GM19468 (cell line): ENCODE data around the gene XPO6.

Experiments used
- ATAC-seq: cut with Tn5 transposase; IDR thresholded peaks from one replicate; pipeline ENCODE4 v1.9.1; 2021; ENCODE audit warnings: mild to moderate bottlenecking, moderate library complexity, moderate number of reproducible peaks; ENCODE audit not compliant: unreplicated experiment; ENCODE audit errors: extremely low read depth

XPO6 gene

DNA sequence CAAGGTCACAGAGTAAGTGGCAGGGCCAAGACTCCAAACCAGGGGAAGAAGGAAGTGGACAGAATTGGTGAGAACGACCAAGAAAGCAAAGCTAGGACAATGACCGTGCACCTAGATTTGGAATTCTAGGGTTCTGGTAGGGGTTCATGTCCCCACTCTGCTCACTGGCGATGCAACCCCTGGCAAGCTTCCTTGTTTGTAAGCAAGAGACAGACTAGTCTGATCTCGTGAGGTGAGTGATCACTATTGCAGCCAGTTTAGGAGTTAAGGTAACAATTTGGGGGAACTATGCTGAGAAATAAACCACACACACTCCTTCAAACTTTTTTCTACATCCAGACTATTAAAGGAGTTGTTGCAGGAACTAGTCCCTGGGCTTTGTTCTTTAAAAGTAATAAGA lies 48.1 kb downstream of the XPO6 start:
- no peak for ATAC-seq

DNA sequence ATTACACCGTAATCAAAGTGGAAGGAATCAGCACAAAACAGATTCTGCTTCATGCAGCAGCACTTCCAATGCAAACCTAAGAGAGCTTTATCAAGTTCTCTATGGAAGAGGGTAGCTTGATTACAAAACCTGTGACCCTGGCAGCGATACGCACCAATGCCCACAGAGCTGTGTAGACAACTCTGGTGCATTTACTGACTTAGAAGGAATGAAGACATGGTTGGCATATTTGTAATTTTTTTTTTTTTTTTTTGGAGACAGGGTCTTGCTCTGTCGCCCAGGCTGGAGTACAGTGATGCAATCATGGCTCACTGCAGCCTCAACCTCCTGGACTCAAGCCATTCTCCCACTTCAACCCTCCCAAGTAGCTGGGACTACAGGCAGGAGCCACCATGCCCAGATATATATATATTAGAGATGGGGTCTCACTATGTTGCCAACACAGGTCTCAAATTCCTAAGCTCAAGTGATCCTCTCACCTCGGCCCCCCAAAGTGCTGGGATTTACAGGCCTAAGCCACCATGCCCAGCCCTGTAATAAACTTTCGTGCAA lies 49.4 kb downstream of the XPO6 start:
- ATAC-seq: no peak

DNA sequence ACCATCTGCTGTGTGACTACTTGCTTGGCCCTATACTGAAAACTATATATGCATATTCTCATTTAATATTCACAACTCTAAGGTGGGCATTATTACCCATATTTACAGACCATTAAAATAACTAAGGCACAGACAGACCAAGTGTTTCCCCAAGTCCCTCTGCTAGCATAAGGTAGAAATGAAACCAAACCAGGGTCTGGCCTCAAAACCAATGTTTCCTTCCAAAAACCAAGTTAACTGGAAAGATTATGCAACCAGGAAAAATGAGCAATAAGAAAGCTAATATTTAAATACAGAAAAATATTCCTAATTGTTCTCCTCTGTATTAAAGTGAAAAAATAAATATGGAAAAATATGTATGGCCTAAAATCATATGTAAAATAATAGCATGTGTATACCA lies 50.1 kb downstream of the XPO6 start:
- no peak for ATAC-seq

DNA sequence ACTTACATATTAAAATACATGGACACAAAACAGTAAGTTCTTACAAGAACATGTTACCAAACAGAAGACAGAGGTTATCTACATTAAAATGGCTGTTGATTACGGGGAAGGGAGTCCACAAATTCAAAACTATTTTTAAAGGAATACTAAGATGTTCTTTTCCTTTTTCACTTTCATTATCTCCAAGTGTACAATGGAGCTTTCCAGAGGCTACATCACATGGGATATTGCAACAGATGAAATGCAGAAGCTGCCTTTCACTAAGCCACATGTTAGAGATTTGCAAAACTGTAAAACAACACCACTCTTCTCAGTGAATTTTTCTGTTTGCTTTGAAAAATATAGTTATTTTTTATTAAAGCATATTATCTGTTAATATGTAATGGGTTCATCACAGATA lies 53.6 kb downstream of the XPO6 start:
- no peak for ATAC-seq

DNA sequence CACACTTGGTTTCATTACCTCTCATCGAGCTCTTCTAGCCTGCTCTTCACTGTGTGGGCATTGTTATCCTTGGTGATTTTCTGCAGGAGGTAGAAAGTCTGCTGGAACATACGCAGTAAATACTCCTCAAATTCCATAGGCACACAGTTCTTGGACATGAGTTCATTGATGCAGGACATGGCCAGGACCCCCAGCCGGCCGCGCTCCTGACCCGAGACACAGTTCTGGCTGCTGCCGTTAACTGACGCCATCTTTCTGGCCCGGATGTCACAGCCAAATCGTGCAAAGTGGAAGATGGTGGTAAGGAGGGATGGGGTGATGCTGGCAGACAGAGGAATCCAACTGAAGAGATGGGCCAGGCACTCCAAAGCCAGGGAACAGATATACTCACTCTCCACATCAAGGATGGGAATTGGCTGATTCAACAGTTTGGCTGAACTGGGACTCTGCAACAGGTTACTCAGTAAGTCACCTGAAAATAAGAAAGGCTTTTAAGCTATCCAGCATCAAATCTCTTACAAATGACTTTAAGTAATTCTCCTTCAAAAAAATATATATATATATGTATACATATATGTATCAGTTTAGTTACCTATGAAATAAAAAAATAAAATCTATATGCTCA lies 55.6 kb downstream of the XPO6 start:
- ATAC-seq: no peak

- no peak for ATAC-seq
Measured at GRCh38 chr16:28155293-28155692, 56.5 kb downstream of the XPO6 start.

GRCh38 chr16:28151180-28151579 lies 60.6 kb downstream of the XPO6 start:
- no peak for ATAC-seq

DNA sequence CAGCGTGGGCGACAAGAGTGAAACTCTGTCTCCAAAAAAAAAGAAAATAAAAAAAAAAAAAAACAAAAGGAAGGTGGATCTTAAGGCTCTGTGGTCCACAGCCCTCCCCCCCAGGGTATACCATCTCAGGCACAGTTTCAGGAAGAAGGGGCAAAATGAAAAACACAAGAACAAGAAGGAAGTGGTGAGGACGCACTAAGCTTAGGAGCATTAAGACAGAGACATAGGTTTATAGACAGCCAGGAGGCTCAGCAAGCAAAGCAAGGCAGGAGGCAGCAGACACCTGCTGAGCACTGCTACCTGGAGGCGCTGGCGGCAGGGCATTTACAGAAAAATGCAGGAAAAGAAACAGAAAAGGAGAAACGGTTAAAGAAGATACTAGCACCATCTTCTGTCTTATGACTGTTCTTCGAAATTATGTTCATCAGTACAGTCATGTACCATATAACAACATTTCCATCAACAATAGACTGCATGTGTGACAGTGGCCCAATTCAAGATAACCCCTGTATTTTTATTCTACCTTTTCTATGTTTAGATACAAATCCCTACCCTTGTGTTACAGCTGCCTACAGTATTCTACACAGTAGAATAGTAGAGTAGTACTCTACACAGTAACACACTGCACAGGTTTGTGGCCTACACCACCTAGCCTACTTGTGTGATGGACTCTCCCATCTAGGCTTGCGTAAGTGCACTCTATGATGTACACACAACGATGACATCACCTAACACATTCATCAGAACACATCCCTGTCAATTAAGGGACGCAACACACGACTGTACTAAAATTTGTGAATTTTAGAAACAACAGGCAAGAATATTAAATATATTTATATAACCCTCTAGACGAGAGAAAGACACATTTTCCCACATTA lies 62.5 kb downstream of the XPO6 start:
- no peak for ATAC-seq

DNA sequence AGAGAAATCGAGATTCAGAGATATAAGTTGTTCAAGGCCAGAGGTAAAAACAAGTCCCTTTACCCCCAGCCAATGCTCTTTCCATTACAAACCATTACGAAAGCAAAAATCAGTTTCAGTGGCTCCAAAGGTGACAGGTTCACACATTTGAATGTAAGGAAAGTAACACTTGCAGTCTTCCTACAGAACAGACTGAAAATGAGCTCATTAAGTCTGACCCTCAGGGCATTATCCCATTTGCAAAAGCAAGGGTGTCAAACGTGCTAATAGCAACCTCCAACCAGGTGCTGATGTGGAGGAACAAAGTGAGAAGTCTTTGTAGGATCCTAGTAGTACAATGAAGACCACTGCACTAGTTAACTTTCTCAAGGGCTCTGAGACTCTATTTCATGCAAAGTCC lies 65.2 kb downstream of the XPO6 start:
- no peak for ATAC-seq

- ATAC-seq: no peak
Measured at GRCh38 chr16:28145796-28146195, 66.0 kb downstream of the XPO6 start.

GRCh38 chr16:28140788-28141618 lies 70.8 kb downstream of the XPO6 start:
- no peak for ATAC-seq

DNA sequence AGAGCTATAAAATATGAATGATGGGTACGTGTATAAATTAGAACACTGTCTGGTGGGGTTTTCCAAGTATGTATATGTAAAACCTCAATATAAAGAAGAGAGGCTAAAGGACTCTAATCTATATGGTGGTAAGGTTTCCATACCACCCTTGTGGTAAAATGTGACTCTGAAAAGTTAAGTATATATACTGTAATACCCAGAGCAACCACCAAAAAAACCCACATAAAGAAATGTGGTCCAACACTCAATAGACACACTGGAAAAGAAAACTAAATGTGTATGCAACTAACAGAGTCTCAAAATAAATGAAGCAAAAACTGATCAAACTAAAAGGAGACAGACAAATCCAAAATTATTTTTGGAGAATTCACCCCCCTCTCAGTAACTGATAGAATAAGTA lies 72.2 kb downstream of the XPO6 start:
- no peak for ATAC-seq

GRCh38 chr16:28136751-28137434 lies 74.9 kb downstream of the XPO6 start:
- ATAC-seq: no peak

DNA sequence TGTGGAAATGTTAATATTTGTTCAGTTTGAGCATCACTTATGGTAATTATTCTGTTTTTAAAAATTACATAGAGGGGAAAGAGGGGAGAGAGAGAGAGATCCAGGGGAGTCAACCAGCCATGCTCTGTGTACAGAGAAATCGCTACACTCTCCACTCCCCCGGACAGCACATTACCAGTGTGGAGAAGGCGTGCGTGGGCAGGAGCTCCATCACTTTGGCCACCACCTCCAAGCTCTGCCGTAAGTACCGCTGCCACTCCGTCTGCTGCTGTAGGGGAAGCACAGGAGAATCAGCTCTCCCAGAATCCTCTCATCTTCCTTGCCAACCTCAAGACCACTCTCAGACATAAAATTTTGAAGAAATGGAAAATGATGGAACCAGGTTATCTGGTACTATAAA lies 78.1 kb downstream of the XPO6 start:
- ATAC-seq: no peak

- ATAC-seq: no peak
Measured at GRCh38 chr16:28131743-28132393, 79.9 kb downstream of the XPO6 start.

DNA sequence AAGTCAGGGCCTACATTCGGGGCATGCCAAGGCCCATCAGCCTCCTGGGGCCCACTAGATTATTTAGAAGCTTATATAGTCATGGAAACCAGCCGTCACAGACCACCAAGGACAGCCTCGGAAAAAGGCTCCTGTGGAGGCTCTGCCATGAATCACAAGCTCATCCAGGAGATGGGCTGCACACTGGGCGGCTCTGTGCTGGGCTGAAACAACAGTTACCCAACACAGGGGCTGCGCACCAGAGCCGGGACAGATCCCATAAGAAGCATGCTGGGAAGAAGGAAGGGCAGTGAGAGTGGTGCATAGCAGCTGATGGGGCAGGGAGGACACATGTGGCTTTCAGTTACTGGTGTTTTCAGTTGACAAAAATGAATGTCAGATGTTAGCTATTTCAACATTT lies 80.6 kb downstream of the XPO6 start:
- no peak for ATAC-seq

DNA sequence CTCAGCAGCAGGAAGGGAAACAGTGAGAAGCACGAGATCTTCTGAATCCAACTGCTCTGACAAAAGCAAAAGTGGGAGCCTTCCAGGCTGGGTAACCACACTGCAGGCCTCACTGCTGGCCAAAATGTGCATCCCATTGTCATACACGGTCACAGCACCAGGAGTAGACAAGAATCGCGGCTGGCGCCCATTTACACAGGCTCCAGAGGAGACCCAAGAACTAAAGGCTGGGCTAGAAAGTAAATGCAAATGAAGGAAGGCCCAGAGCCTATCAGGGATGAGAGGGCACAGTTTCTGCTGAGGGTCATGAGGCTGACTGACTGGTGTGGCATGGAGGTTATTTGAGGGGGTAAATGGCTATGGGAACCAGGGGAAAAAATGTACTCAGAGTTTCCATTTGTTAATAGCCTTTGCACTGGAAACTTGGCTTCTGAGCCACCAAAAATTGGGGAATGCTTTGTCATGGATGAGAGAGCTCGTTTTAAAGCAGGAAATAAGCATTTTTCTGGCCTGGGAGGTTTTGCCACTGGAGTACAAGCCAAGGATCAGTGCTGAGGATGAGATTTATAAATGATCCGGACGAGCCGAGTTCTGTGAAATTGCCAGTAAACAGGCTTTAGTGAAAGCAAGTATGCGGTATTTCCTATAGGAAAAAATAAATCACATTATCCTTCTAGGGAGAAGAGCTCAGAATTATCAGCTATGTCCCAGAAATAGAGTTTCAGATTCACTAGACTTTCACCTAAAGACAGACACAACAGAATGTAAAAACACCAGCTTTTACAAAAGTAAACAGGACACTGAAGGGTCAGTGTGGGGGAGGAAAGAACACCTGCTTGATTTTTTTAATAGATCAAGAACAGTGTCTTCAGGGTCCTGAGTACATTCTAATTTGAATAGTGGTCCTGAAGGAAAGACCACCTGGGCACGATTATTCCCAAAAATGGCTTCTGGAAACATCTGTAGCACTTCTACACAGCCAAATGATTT lies 81.4 kb downstream of the XPO6 start:
- ATAC-seq: no peak
